HG03139 (cell line): Measurements from ENCODE around the gene ZFHX3.

Experiments used
- ATAC-seq: cut with Tn5 transposase; IDR thresholded peaks from one replicate; pipeline ENCODE4 v1.9.1; 2021; ENCODE audit not compliant: unreplicated experiment

The ZFHX3 gene

GRCh38 chr16:72911971-72912370 is 136.0 kb downstream of the ZFHX3 start:
- no peak for ATAC-seq

- ATAC-seq = no peak
Observed at GRCh38 chr16:72910875-72911274, 137.1 kb downstream of the ZFHX3 start.

GRCh38 chr16:72910381-72910780 is 137.5 kb downstream of the ZFHX3 start:
- ATAC-seq = no peak

GRCh38 chr16:72909196-72909595 is 138.7 kb downstream of the ZFHX3 start:
- ATAC-seq = no peak

- no peak for ATAC-seq
Observed at GRCh38 chr16:72908362-72909167, 139.4 kb downstream of the ZFHX3 start.

- no peak for ATAC-seq
Observed at GRCh38 chr16:72905581-72905980, 142.3 kb downstream of the ZFHX3 start.

- no peak for ATAC-seq
Observed at GRCh38 chr16:72903176-72903575, 144.8 kb downstream of the ZFHX3 start.

- no peak for ATAC-seq
Observed at GRCh38 chr16:72902206-72902605, 145.7 kb downstream of the ZFHX3 start.

- ATAC-seq = no peak
Observed at GRCh38 chr16:72901000-72901627, 146.8 kb downstream of the ZFHX3 start.

GRCh38 chr16:72898216-72898825 is 149.6 kb downstream of the ZFHX3 start:
- no peak for ATAC-seq

- ATAC-seq = no peak
Observed at GRCh38 chr16:72897707-72898106, 150.2 kb downstream of the ZFHX3 start.

- no peak for ATAC-seq
Observed at GRCh38 chr16:72896485-72897118, 151.3 kb downstream of the ZFHX3 start.

GRCh38 chr16:72895951-72896350 is 152.0 kb downstream of the ZFHX3 start:
- no peak for ATAC-seq

- ATAC-seq = no peak
Observed at GRCh38 chr16:72894293-72895151, 153.4 kb downstream of the ZFHX3 start.

- no peak for ATAC-seq
Observed at GRCh38 chr16:72891291-72892227, 156.4 kb downstream of the ZFHX3 start.

GRCh38 chr16:72890587-72890986 is 157.3 kb downstream of the ZFHX3 start:
- no peak for ATAC-seq

GRCh38 chr16:72889616-72890582 is 158.0 kb downstream of the ZFHX3 start:
- no peak for ATAC-seq

GRCh38 chr16:72887537-72887936 is 160.4 kb downstream of the ZFHX3 start:
- no peak for ATAC-seq
